ENCODE results near the gene MYF5.
A peak's percentile ranks its signal among the peaks of the same experiment; 100 is the strongest.

MYF5 gene

DNA sequence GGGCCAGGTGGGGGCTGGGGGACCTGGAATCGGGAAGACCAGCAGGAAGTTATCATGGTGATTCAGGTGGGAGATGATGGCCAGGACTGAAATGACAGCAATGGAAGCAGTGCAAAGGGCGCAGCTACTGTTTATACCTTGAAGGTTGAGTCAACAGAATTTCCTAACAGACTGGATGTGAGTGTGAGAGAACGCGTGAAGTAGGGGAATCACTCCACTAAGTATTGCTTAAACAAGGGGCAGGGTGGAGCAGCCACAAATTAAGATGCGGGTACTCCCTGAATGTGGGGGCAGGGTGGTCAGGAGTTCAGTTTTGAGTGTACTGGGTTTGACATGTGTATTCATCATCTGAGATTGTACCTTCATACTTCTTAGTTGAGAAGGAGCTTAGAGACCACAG, 45.1 kb downstream of the MYF5 start:
- no peak for DNase-seq (ENCODE audit: low spot score)
- TF ChIP-seq, protein P1, sequence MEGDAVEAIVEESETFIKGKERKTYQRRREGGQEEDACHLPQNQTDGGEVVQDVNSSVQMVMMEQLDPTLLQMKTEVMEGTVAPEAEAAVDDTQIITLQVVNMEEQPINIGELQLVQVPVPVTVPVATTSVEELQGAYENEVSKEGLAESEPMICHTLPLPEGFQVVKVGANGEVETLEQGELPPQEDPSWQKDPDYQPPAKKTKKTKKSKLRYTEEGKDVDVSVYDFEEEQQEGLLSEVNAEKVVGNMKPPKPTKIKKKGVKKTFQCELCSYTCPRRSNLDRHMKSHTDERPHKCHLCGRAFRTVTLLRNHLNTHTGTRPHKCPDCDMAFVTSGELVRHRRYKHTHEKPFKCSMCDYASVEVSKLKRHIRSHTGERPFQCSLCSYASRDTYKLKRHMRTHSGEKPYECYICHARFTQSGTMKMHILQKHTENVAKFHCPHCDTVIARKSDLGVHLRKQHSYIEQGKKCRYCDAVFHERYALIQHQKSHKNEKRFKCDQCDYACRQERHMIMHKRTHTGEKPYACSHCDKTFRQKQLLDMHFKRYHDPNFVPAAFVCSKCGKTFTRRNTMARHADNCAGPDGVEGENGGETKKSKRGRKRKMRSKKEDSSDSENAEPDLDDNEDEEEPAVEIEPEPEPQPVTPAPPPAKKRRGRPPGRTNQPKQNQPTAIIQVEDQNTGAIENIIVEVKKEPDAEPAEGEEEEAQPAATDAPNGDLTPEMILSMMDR (IDR thresholded peaks at IDR 0.05; ENCODE audit: extremely low read depth, missing control alignments), result no peak

DNA sequence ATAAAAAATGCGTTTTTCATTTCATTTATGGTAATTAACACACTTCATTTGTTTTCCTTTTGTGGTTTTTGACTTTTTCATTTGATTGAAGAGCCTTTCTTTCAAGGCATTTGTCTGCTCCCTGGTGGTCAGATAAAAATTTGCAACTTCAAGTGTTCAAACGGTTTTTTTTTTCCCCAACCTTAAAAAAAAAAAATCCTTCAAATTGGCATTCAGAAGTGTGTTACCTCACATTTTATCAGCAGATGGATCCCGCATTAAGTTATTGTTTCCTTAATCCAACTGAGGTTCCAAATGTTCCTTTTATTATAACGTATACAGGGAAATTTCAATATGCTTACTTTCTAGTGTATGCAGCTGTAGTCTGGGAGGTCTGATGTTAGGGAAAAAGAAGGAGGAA, 47.2 kb downstream of the MYF5 start:
- TF ChIP-seq, protein P1 (IDR thresholded peaks at IDR 0.05; ENCODE audit: extremely low read depth, missing control alignments), result no peak
- DNase-seq (ENCODE audit: low spot score), result peak; percentile 17

DNA sequence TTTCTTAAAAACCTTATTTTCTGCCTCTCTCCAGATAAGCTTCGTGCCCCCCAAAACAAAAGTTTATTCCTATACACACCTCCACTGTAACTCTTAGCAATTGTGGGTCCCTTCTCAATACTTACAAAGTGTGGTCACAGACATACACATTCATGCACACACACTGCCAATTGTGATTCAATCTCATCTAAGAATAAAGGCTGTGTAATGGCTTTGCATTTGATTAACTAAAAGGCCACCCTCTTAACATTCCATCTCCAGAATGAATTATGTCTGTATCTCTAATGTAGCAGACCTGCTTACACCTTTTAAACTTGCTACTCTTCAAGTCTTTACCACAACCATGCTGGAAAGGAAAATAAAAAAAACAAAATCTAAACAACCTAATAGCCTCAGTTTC, 49.5 kb downstream of the MYF5 start:
- TF ChIP-seq, protein P1 (IDR thresholded peaks at IDR 0.05; ENCODE audit: extremely low read depth, missing control alignments), result no peak

DNA sequence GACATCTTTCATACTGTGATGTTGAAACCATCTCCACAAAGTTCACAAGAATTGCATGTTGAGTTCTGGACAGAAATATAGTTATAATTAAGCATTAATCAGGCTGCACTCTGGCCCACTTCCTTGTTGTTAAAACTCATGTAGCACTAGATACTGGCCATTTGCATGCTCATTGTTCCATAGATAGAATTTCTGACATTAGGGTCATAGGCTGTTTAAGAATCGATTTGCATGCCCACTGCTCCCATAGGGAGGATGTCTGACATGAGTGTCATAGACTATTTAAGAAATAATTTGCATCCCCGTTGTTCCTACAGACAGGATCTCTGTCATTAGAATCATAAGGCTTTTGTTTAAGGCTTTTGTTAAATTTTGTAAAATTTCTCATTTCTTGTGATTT, 50.2 kb downstream of the MYF5 start:
- peak; percentile 6 for DNase-seq (ENCODE audit: low spot score)
- TF ChIP-seq, protein P1 (IDR thresholded peaks at IDR 0.05; ENCODE audit: extremely low read depth, missing control alignments), result no peak

More for the DNA sequence above, 49.5 kb downstream of the MYF5 start:
- no peak for DNase-seq (ENCODE audit: low spot score)
